H1 (cell line): ENCODE results near the gene KLHL36. TPM values are rescaled to one million over a fixed set of nuclear protein-coding genes. Genes with fewer than 3 reads are reported as not detected.

Source experiments
- CTCF ChIA-PET: fragments of 300-600 bp; sonication (Branson Sonifier 250); formaldehyde crosslinking; loops from one replicate; lab custom pipeline; 2021; ENCODE audit not compliant: partially characterized antibody; lab: Charles Lee
- POLR2A ChIA-PET: fragments of 300-600 bp; sonication (Branson Sonifier 250); formaldehyde crosslinking; loops from one replicate; lab custom pipeline; 2021; ENCODE audit warnings: inconsistent platforms; ENCODE audit not compliant: partially characterized antibody; lab: Charles Lee
- DNase-seq, 2 experiments: peaks; one replicate each; pipeline versions ENCODE4 v3.0.0 to v3.0.0-alpha.2; 2010 to 2022; ENCODE audit warnings: low spot score in 2 of 2, low read depth in 1 of 2, mixed read lengths in 1 of 2
- FAIRE-seq: peaks from 2 replicates; lab custom pipeline; 2011; peaks lifted over from hg19 to GRCh38; lab: Jason Lieb, UNC
- H2AFZ ChIP-seq: 2 replicates; pipeline ENCODE4 v1.8.1; 2012; ENCODE audit warnings: low read length, inconsistent platforms
- H2AK5ac ChIP-seq: 2 replicates; pipeline ENCODE4 v1.6.1; 2013; ENCODE audit warnings: low read depth, low read length
- H2BK120ac ChIP-seq: replicated peaks from 2 replicates; pipeline ENCODE3; 2013; ENCODE audit warnings: low read depth, low read length, inconsistent platforms
- H2BK12ac ChIP-seq: 2 replicates; pipeline ENCODE4 v1.6.1; 2013; ENCODE audit warnings: low read depth, low read length
- H2BK15ac ChIP-seq: 2 replicates; pipeline ENCODE4 v1.6.1; 2013; ENCODE audit warnings: low read length
- H2BK20ac ChIP-seq: 2 replicates; pipeline ENCODE4 v1.6.1; 2013; ENCODE audit warnings: low read length
- H2BK5ac ChIP-seq: 2 replicates; pipeline ENCODE4 v1.6.1; 2013; ENCODE audit warnings: low read depth, low read length
- H3K14ac ChIP-seq: 2 replicates; pipeline ENCODE4 v1.6.1; 2013; ENCODE audit warnings: inconsistent platforms; ENCODE audit not compliant: insufficient read length
- H3K18ac ChIP-seq: 2 replicates; pipeline ENCODE4 v1.6.1; 2013; ENCODE audit warnings: low read length; ENCODE audit errors: extremely low read depth
- H3K23ac ChIP-seq: 2 replicates; pipeline ENCODE4 v1.6.1; 2013; ENCODE audit warnings: inconsistent platforms; ENCODE audit not compliant: insufficient read length
- H3K23me2 ChIP-seq: 2 replicates; pipeline ENCODE4 v1.6.1; 2013; ENCODE audit warnings: low read depth, low read length
- H3K27ac ChIP-seq: 2 replicates; pipeline ENCODE4 v1.6.1; 2011; ENCODE audit warnings: low read depth, low read length, inconsistent platforms
- H3K27me3 ChIP-seq, 4 experiments: replicated peaks in 1 of 4; 1 replicate in 1 of 4; 2 replicates in 3 of 4; pipeline versions ENCODE4 v1.6.1 to v1.8.1; 2011 to 2013; ENCODE audit warnings: low read length in 3 of 4, mild to moderate bottlenecking in 3 of 4, inconsistent platforms in 2 of 4, mixed read lengths in 2 of 4, moderate library complexity in 1 of 4; ENCODE audit not compliant: control insufficient read depth in 3 of 4, insufficient read depth in 3 of 4; ENCODE audit errors: extremely low read depth in 1 of 4
- H3K36me3 ChIP-seq, 4 experiments: 2 replicates each; pipeline versions ENCODE4 v1.6.1 to v1.8.1; 2011 to 2013; ENCODE audit warnings: mild to moderate bottlenecking in 4 of 4, low read length in 3 of 4, moderate library complexity in 2 of 4, control low read depth in 1 of 4, inconsistent platforms in 1 of 4; ENCODE audit not compliant: insufficient read depth in 4 of 4, control insufficient read depth in 2 of 4
- H3K4ac ChIP-seq: replicated peaks from 2 replicates; pipeline ENCODE3; 2013; ENCODE audit warnings: low read length, low read depth, mixed read lengths, inconsistent platforms; ENCODE audit not compliant: insufficient read length
- H3K4me1 ChIP-seq, 4 experiments: replicated peaks in 1 of 4; 1 replicate in 1 of 4; 2 replicates in 3 of 4; pipeline versions ENCODE4 v1.6.1 to v1.8.1; 2011 to 2013; ENCODE audit warnings: low read length in 3 of 4, inconsistent platforms in 2 of 4, mixed read lengths in 1 of 4; ENCODE audit not compliant: insufficient read depth in 4 of 4, control insufficient read depth in 3 of 4
- H3K4me2 ChIP-seq, 2 experiments: 2 replicates each; pipeline versions ENCODE4 v1.6.1 to v1.8.1; 2011 to 2013; ENCODE audit warnings: low read depth in 2 of 2, low read length in 2 of 2, control low read depth in 1 of 2, inconsistent platforms in 1 of 2, mild to moderate bottlenecking in 1 of 2; ENCODE audit not compliant: insufficient read depth in 1 of 2
- H3K4me3 ChIP-seq, 4 experiments: fragments of 200-600, 300-600 bp in 1 of 4; sonication (generic), shearing (Covaris generic), sonication (Bioruptor Twin) in 1 of 4; 2 replicates each; pipeline versions ENCODE4 v1.5.1 to v1.8.1; 2011 to 2016; ENCODE audit warnings: low read length in 4 of 4, low read depth in 3 of 4, control low read depth in 2 of 4, inconsistent platforms in 2 of 4, mild to moderate bottlenecking in 2 of 4, mixed read lengths in 1 of 4, moderate library complexity in 1 of 4; ENCODE audit not compliant: insufficient read depth in 2 of 4; ENCODE audit errors: extremely low read depth in 1 of 4
- H3K56ac ChIP-seq: replicated peaks from 2 replicates; pipeline ENCODE3; 2013; ENCODE audit warnings: low read depth, mild to moderate bottlenecking, mixed read lengths, low read length, inconsistent platforms; ENCODE audit not compliant: insufficient read length
- H3K79me1 ChIP-seq: 2 replicates; pipeline ENCODE4 v1.6.1; 2013; ENCODE audit warnings: low read depth, low read length, control low read depth
- H3K79me2 ChIP-seq, 2 experiments: 2 replicates each; pipeline versions ENCODE4 v1.6.1 to v1.8.1; 2012 to 2013; ENCODE audit warnings: low read length in 2 of 2, mild to moderate bottlenecking in 2 of 2, inconsistent platforms in 1 of 2; ENCODE audit not compliant: insufficient read depth in 2 of 2, control insufficient read depth in 1 of 2
- H3K9ac ChIP-seq, 4 experiments: replicated peaks in 1 of 4; 1 replicate in 1 of 4; 2 replicates in 3 of 4; pipeline versions ENCODE4 v1.6.1 to v1.8.1; 2011 to 2013; ENCODE audit warnings: low read depth in 3 of 4, low read length in 3 of 4, control low read depth in 2 of 4, mild to moderate bottlenecking in 2 of 4, moderate library complexity in 2 of 4, inconsistent platforms in 1 of 4; ENCODE audit errors: extremely low read depth in 1 of 4
- H3K9me3 ChIP-seq, 2 experiments: 2 replicates each; pipeline versions ENCODE4 v1.6.1 to v1.8.1; 2012 to 2013; ENCODE audit warnings: mild to moderate bottlenecking in 2 of 2, moderate library complexity in 2 of 2, control low read depth in 1 of 2, inconsistent platforms in 1 of 2, low read depth in 1 of 2, low read length in 1 of 2, mixed read lengths in 1 of 2; ENCODE audit not compliant: insufficient read depth in 2 of 2
- H4K20me1 ChIP-seq, 2 experiments: replicated peaks in 1 of 2; 2 replicates each; pipeline versions ENCODE3 to v1.8.1; 2011 to 2013; ENCODE audit warnings: inconsistent platforms in 2 of 2, low read length in 2 of 2, mild to moderate bottlenecking in 1 of 2; ENCODE audit not compliant: insufficient read depth in 2 of 2, control insufficient read depth in 1 of 2
- H4K5ac ChIP-seq: 2 replicates; pipeline ENCODE4 v1.6.1; 2013; ENCODE audit warnings: low read length, low read depth, mixed read lengths, inconsistent platforms; ENCODE audit not compliant: insufficient read length
- H4K8ac ChIP-seq: 2 replicates; pipeline ENCODE4 v1.8.0; 2013; ENCODE audit warnings: mild to moderate bottlenecking, moderate library complexity, low read length, inconsistent platforms; ENCODE audit not compliant: insufficient read depth; ENCODE audit errors: extremely low read depth
- H4K91ac ChIP-seq: replicated peaks from 2 replicates; pipeline ENCODE3; 2013; ENCODE audit warnings: low read length, mixed read lengths, inconsistent platforms; ENCODE audit not compliant: insufficient read length
- KDM1A ChIP-seq: fragments of 200-600, 300-600 bp; sonication (generic); IDR thresholded peaks from 2 replicates; pipeline ENCODE4 v1.7.1; 2016; ENCODE audit warnings: mild to moderate bottlenecking, low read length, borderline replicate concordance
- KDM5A ChIP-seq: fragments of 200-600 bp; IDR thresholded peaks from 2 replicates; pipeline ENCODE4 v1.7.1; 2012; ENCODE audit warnings: mild to moderate bottlenecking, low read length, inconsistent platforms, mixed read lengths
- SIN3A ChIP-seq, 2 experiments: IDR thresholded peaks in 1 of 2; conservative IDR thresholded peaks in 1 of 2; 2 replicates each; pipeline ENCODE4 v1.6.1; 2011 to 2012; ENCODE audit warnings: low read length in 2 of 2, improper control_type of control experiment in 1 of 2, low read depth in 1 of 2, mild to moderate bottlenecking in 1 of 2
- SIX5 ChIP-seq: IDR thresholded peaks from 2 replicates; pipeline ENCODE4 v1.6.1; 2011; ENCODE audit warnings: mild to moderate bottlenecking, low read depth, low read length
- WGBS, 2 experiments: shearing (Covaris generic) in 1 of 2; methylation state at CpG; one replicate each; pipeline versions ENCODE4 v1.1.6 to v1.1.7; 2013 to 2015; ENCODE audit warnings: low lambda C conversion rate in 2 of 2, mixed read lengths in 2 of 2, inconsistent platforms in 1 of 2, low coverage in 1 of 2, missing lambda C conversion rate in 1 of 2; ENCODE audit not compliant: insufficient replicate concordance in 2 of 2, insufficient coverage in 1 of 2, insufficient read length in 1 of 2; ENCODE audit errors: extremely low coverage in 1 of 2, missing lambda C conversion rate in 1 of 2; 5-methylcytosine and 5-hydroxymethylcytosine counted together
- polyA plus RNA-seq, 7 experiments: library from polyadenylated mRNA; depleted of rRNA in 3 of 7; stranded (reverse) in 5 of 7; unstranded in 2 of 7; fragments of >200 nt in 5 of 7; fragments of 200-250 nt in 2 of 7; gene quantifications; 1 replicate in 5 of 7; 2 replicates in 1 of 7; 4 replicates in 1 of 7; pipeline versions ENCODE4 v1.2.1 to v1.2.3, GENCODE V29; 2011 to 2013; ENCODE audit warnings: missing spikeins in 2 of 7, mixed read lengths in 2 of 7
- total RNA-seq: library from RNA; stranded (reverse); fragmentation: NEBNext Ultra II Directional; extraction: Animal tissue kit (Norgen Biotek cat#: 25700); gene quantifications from 2 replicates; pipeline ENCODE4 v1.2.1, GENCODE V29; 2021

KLHL36 gene
- total and polyA plus RNA-seq, 2 of the 8 experiments (the other 6 are each of a cell fraction or from before 2014, with no cell fraction given): 22.9 to 33.6 TPM

DNA sequence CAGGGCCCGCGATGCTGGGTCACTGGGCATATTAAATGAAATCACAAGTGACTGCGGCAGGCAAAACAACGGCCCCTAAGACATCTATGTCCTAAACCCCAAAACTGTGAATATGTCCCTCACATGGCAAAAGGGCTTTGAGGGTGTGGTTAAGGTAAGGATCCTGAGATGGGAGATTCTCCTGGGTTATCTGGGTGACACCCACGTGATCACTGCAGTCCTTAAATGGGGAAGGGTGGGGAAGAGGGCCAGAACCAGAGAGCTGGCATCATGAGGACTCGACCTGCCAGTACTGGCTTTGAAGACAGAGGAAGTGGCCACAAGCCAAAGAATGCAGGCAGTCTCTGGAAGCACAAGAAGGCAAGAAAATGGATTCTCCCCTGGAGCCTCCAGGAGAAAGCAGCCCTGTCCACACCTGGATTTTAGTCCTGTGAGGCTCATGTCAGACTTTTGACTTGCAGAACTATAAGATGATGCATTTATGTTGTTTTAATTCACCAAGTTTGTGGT lies 42.9 kb upstream of the KLHL36 start:
- no peak overlapping the region for H3K14ac ChIP-seq
- WGBS, 2 experiments: 91% methylated on average over 6 of the region's 6 CpGs; no CpG with 5 or more reads in 1 of the 2 experiments
- H3K79me2 ChIP-seq: peaks cover 0 to 64% of the 10 kb centered on the region in 2 experiments; a peak in 2 of 4 replicates
- H3K9me3 ChIP-seq: peaks cover 3 to 7% of the 10 kb centered on the region in 2 experiments; a peak in 2 of 4 replicates
- no peak overlapping the region for H3K23ac ChIP-seq
- H2BK15ac ChIP-seq: no peak overlapping the region
- 0 out of 2 replicates have a peak, but pooled peaks cover 2% of the 10 kb centered on the region for H3K23me2 ChIP-seq
- H3K9ac ChIP-seq: no peak overlapping the region
- TF ChIP-seq KDM1A (peak; percentile 56; the same call in 1 of the 2 replicates), KDM5A (no peak), SIN3A (conservative IDR thresholded peaks at IDR 0.05 in 1 of 2, IDR thresholded peaks at IDR 0.05 in 1 of 2; ENCODE audit: low read depth in 1 of 2, low read length in 2 of 2) (no peak), SIX5 (no peak)
- TF ChIP-seq, all 59 proteins: peak for 1
- FAIRE-seq (no peak), DNase-seq (no peak)
- H3K79me1 ChIP-seq: peaks cover 13% of the 10 kb centered on the region
- H3K4ac ChIP-seq: no peak overlapping the region
- H4K5ac ChIP-seq: no peak overlapping the region
- H3K36me3 ChIP-seq: no peaks in the 10 kb centered on the region
- H4K20me1 ChIP-seq: peaks cover 17 to 22% of the 10 kb centered on the region in 2 experiments
- no peak overlapping the region for H2AK5ac ChIP-seq
- peaks cover 0 to 3% (median 1%) of the 10 kb centered on the region in 4 experiments; a peak in 3 of 7 replicates for H3K27me3 ChIP-seq
- CTCF ChIA-PET: interaction anchor here (0.9 to 1.4 kb wide), 3 partner anchors 10 to 134 kb away, joined by 3 to 5 read pairs (median 4); no protein-coding TSS in a partner anchor
- H3K27ac ChIP-seq: no peak overlapping the region
- 0 out of 4 replicates have a peak overlapping the region, but pooled peaks of 1 of the 2 experiments have one; percentile 27 for H3K4me2 ChIP-seq
- no peak overlapping the region for H3K56ac ChIP-seq
- H2BK120ac ChIP-seq: no peak overlapping the region
- H4K91ac ChIP-seq: no peak overlapping the region
- H2BK12ac ChIP-seq: no peak overlapping the region
- H3K4me1 ChIP-seq: peaks cover 3 to 27% (median 17%) of the 10 kb centered on the region in 4 experiments
- POLR2A ChIA-PET: interaction anchor here (1.3 to 2.4 kb wide), 2 partner anchors 9 to 11 kb away, joined by 4 to 11 read pairs; no protein-coding TSS in a partner anchor
- H3K18ac ChIP-seq: no peak overlapping the region
- H3K4me3 ChIP-seq: no peak overlapping the region
- H2BK20ac ChIP-seq: no peak overlapping the region
- H4K8ac ChIP-seq: no peak overlapping the region
- no peak overlapping the region for H2BK5ac ChIP-seq
- no peak overlapping the region for H2AFZ ChIP-seq
